GM12872 (cell line): ENCODE results near the gene KCNAB1.

Experiments used
- TF ChIP-seq, protein P1 (sequence below): IDR thresholded peaks from 3 replicates; pipeline ENCODE4 v1.5.1; 2011; ENCODE audit warnings: low read depth, mild to moderate bottlenecking, low read length, moderate library complexity; ENCODE audit not compliant: insufficient read depth

Gene KCNAB1

DNA sequence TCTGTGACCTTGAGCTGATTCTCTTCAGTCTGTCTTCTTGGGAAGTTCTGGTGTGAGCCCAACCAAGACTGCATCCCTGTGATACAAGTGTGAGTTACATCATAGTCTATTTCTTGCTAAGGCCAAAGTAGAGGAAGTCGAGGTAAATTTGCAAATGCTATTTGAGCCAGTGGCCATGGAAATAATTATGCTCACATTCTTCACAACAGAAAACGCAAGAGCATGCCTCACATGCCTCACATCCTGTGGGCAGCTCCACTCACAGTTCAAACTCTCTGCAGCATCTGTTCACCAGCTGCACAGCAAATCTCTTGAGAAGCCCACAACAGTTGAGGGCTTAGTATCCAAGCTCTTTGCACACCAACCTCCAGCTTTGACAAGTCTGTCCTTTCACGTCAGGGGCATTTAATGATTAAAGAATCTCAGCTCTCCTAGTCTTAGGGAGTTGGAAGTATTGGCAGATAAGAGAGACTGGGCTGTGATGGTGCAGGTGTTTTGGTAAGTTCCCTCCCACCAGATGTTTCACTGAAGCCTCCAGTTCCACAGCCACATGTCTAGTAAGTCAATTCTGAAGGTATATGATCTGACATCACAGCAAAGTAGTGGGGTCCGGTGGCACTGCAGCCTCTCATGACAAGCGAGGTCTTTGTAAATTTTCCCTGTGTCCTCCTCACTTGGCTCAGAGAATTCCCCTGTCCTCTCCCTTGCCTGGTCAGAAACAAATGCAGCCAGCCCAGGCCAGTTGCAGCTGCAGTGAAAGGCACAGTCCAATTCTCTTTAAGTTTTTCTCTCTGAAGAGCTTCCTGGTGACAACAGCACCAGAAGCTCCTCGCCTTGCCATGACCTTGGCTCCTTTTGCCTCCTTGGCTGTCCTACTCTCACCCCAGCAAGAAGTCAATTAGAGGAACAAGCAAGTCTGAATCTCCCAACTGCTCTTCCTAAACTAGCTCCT lies 268.4 kb downstream of the KCNAB1 start:
- TF ChIP-seq, protein P1, sequence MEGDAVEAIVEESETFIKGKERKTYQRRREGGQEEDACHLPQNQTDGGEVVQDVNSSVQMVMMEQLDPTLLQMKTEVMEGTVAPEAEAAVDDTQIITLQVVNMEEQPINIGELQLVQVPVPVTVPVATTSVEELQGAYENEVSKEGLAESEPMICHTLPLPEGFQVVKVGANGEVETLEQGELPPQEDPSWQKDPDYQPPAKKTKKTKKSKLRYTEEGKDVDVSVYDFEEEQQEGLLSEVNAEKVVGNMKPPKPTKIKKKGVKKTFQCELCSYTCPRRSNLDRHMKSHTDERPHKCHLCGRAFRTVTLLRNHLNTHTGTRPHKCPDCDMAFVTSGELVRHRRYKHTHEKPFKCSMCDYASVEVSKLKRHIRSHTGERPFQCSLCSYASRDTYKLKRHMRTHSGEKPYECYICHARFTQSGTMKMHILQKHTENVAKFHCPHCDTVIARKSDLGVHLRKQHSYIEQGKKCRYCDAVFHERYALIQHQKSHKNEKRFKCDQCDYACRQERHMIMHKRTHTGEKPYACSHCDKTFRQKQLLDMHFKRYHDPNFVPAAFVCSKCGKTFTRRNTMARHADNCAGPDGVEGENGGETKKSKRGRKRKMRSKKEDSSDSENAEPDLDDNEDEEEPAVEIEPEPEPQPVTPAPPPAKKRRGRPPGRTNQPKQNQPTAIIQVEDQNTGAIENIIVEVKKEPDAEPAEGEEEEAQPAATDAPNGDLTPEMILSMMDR = no peak

DNA sequence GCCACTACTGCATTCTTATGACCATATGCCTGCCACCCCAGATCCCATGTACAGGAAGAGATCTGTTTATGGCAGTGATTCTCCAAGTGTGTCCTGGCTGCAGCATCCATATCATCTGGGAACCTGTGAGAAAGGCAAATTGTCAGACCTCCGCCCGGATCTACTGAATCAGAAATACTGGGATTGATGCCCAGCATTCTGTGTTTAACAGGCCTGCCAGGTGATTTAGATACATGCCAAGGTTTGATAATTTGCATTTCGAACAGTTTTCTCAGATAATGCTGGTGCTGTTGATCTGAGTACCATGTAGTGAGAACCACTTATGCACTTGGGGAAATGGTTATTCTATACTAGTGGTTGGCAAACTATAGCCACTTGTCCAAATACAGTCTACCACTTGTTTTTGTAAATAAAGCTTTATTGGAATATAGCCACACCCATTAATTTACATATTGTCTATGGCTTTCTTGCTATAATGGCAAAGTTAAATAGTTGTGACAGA lies 269.1 kb downstream of the KCNAB1 start:
- TF ChIP-seq, protein P1 = no peak

DNA sequence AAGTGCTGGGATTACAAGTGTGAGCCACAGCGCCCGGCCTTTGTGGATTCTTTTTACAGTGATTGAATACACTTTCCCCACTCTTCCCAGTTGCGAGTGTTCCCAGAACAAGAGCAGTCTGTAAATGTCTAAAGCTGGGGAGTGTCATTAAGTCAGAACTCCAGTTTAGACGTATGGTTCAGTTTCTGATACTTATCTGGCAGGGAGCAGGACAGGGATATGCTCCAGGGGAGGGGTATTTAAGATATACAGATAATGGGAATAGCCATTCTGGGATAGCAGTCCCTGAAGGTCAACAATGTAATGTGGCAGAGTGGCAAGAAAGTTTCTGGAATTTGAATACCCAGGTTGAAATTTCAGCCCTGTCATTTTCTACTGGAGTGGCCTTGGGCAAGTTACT lies 270.5 kb downstream of the KCNAB1 start:
- TF ChIP-seq, protein P1 = no peak

DNA sequence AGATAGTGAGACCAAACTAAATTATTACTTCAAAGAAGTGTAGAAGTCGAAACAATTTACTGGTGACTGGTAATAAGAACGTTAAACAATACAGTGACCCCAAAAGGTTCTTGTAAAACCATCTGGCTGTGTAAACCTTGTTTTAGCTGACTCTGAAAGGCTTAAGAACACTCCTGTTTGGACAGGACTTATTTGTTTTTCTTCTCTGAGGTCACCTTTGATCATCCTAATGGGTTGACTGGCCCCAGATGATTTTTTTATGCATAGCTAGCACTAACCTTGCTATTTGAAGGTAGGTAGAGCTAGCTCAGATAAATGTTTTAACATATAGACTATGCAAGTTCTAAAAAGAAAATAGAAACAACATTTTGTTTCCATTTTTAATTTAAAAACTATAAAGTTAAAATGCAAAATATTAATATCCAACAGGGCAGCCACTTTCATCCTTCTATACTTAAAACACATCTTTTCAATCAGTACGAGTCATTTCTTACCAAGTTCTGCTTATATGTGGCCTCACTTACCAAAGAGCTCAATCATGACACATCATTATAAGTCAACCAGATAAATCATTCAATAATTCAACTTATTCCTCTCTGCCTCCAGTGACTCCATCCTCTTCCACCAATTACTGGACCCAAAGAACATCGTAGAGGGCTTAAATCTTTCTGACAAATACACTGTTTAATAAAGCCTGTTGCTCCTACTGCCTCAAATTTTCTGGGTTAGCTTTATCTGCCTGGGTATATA lies 275.8 kb downstream of the KCNAB1 start:
- TF ChIP-seq, protein P1 = no peak

DNA sequence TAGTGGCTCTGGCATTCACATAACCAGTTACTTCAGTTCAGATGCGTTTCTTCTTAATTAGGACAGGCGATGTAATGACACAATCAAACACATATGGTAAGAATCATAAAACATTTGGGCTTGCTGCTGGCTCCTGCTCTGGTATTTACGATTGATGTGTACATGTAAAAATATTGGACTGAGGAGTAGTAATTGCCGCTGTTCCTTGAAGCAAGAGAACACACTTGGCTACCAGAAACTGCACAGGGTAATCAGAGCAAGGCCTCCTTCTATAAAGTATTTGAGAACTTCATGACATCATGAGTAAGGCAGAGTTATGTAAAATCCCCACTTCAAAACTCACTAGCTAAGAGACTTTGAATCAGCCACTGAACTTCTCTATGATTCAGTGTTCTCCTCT lies 276.5 kb downstream of the KCNAB1 start:
- TF ChIP-seq, protein P1 = no peak

DNA sequence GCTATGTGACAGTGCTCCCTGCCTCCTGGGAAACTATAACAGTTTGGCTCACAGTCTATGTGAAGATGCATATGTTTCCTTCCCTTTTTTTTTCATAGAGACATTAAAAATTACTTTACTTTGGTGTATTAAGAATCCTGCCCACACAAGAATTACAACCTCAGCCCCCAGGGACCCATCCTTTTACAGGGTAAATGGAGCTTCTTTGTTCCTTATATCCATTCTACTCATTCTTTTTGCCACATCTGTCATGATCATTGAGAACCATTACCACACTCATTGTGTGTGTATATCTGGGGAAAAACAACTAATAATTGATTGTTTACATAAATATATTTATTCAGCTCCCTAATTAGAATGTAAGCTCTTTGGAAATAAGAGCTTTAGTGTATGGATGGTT lies 277.2 kb downstream of the KCNAB1 start:
- TF ChIP-seq, protein P1 = no peak

DNA sequence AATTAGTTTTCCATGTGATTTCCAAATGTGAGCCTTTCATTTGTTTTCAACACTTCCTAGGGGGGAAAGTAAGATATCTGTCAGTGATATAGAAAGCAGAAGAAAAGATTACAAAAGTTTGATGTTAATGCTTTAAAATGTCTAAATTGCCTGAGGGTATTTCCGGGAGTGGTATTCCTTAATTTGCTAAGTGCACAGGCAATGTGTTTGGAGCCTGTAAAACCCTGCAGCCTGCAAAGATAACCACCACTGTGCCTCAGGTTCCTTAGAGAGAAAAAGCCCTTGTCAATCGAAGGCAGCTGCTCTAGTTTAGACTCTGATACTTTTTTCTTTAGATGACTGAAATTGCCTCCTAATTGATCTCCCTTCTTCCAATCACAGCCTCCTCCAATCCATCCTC lies 279.7 kb downstream of the KCNAB1 start:
- TF ChIP-seq, protein P1 = no peak
